ENCODE results near the gene LCE3E.

GRCh38 chr1:152537496-152537895 is 29.1 kb downstream of the LCE3E start:
- TF ChIP-seq CTCF (IDR thresholded peaks at IDR 0.05; ENCODE audit: low read length) (no peak), EZH2 (IDR thresholded peaks at IDR 0.05; ENCODE audit: borderline replicate concordance, low read length) (no peak)
